ENCODE data around the gene HHAT.

DNA sequence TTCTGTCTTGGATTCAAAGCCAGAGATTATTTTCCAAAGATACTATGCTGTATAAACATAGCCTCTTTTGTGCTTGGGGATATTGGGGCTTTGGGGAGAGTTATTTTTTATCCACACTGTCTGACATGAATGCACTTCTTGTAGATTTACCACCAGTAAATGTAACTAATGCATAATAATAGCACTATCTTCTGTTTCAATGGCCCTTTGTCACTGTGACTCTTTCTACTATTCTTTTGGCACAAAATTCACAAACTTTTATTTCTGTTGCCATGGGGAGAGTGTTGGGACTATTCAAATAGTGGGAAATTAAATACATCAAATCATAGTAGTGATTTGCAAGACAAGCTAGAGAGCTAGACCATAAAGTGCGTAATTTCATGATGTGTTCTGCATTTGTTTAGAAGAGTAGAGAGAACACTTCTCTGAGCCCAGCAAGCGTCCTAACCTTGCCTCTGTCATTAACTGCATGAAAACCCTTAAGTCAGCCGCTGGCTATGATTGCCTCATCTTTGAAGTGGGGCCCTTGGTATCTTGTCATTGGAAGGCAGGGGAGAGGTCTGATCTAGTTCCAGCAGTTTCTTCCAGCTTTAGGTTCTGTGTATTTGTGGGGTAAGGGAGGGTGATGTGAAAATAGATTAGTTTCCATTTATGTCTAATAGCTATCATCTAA, 154.4 kb downstream of the HHAT start:
- no peak for TF ChIP-seq CTCF (IDR thresholded peaks at IDR 0.05; ENCODE audit: extremely low read depth in 1 of 2, insufficient read depth in 1 of 2, low read depth in 1 of 2, low read length in 2 of 2)
- no peak for TF ChIP-seq POLR2AphosphoS5 (IDR thresholded peaks at IDR 0.05; ENCODE audit: insufficient read depth, low read depth, low read length)
- TF ChIP-seq EZH2 (IDR thresholded peaks at IDR 0.05; ENCODE audit: borderline replicate concordance, low read depth, low read length, severe bottlenecking): no peak
